ENCODE results near the gene C19orf85.
"Not testable (repeated sequence)": the region's sequence is repeated elsewhere in the genome, so short reads cannot be mapped to it uniquely, and the experiment has no call there.

The C19orf85 gene

GRCh38 chr19:55464662-55465054 lies at the start of gene C19orf85:
Gene C19orf85, minus strand, starts transcription at chr19:55464751. Its CDS starts 197 bp downstream, at chr19:55464554.
- DNase-seq: no peak

- DNase-seq: no peak
These were observed 43.6 kb upstream of the C19orf85 start for GRCh38 chr19:55508120-55508519.

GRCh38 chr19:55504981-55505380 lies 40.4 kb upstream of the C19orf85 start:
- no peak for DNase-seq

GRCh38 chr19:55504252-55504603 lies 39.7 kb upstream of the C19orf85 start:
- no peak for DNase-seq

- DNase-seq: peak; percentile 93
These were observed 39.1 kb upstream of the C19orf85 start for GRCh38 chr19:55503502-55504251.

GRCh38 chr19:55503157-55503501 lies 38.6 kb upstream of the C19orf85 start:
- DNase-seq: no peak

GRCh38 chr19:55502197-55502952 lies 37.8 kb upstream of the C19orf85 start:
- DNase-seq: no peak

GRCh38 chr19:55500368-55500952 lies 35.9 kb upstream of the C19orf85 start:
- no peak for DNase-seq

GRCh38 chr19:55498246-55498840 lies 33.8 kb upstream of the C19orf85 start:
- no peak for DNase-seq

GRCh38 chr19:55497763-55498162 lies 33.2 kb upstream of the C19orf85 start:
- no peak for DNase-seq

GRCh38 chr19:55496820-55497219 lies 32.3 kb upstream of the C19orf85 start:
- DNase-seq: not testable (repeated sequence)

- DNase-seq: no peak
These were observed 31.2 kb upstream of the C19orf85 start for GRCh38 chr19:55495646-55496349.

GRCh38 chr19:55494172-55494761 lies 29.7 kb upstream of the C19orf85 start:
- DNase-seq: no peak

- DNase-seq: no peak
These were observed 29.2 kb upstream of the C19orf85 start for GRCh38 chr19:55493645-55494171.

- DNase-seq: no peak
These were observed 28.6 kb upstream of the C19orf85 start for GRCh38 chr19:55493052-55493644.

GRCh38 chr19:55492362-55492944 lies 27.9 kb upstream of the C19orf85 start:
- DNase-seq: no peak

- DNase-seq: no peak
These were observed 27.2 kb upstream of the C19orf85 start for GRCh38 chr19:55491546-55492360.

GRCh38 chr19:55490478-55491432 lies 26.2 kb upstream of the C19orf85 start:
- DNase-seq: no peak

- no peak for DNase-seq
These were observed 25.3 kb upstream of the C19orf85 start for GRCh38 chr19:55489711-55490477.

All from KG1 (cell line).